SJSA1 (cell line): ENCODE results near the gene NDUFB1. TPM values are rescaled to one million over a fixed set of nuclear protein-coding genes. Genes with fewer than 3 reads are reported as not detected.

Experiments used
- DNase-seq, 2 experiments: peaks; one replicate each; pipeline ENCODE4 v3.0.0-alpha.2; 2015 to 2020; ENCODE audit warnings: low spot score in 2 of 2, low read depth in 1 of 2
- H3K27ac ChIP-seq: fragments of 250-450 bp; sonication (Bioruptor Pico); 2 replicates; pipeline ENCODE4 v1.5.1; 2020; ENCODE audit warnings: mild to moderate bottlenecking, moderate library complexity
- H3K27me3 ChIP-seq: fragments of 250-450 bp; sonication (Bioruptor Pico); replicated peaks from 2 replicates; pipeline ENCODE4 v1.5.1; 2020; ENCODE audit warnings: mild to moderate bottlenecking, moderate library complexity
- H3K36me3 ChIP-seq: fragments of 250-450 bp; sonication (Bioruptor Pico); 2 replicates; pipeline ENCODE4 v1.5.1; 2020; ENCODE audit warnings: mild to moderate bottlenecking
- H3K4me1 ChIP-seq: fragments of 250-450 bp; sonication (Bioruptor Pico); replicated peaks from 2 replicates; pipeline ENCODE4 v1.6.1; 2021; ENCODE audit warnings: mild to moderate bottlenecking
- H3K4me3 ChIP-seq: fragments of 250-450 bp; sonication (Bioruptor Pico); 2 replicates; pipeline ENCODE4 v1.5.1; 2020; ENCODE audit warnings: mild to moderate bottlenecking
- H3K9me3 ChIP-seq: fragments of 250-450 bp; sonication (Bioruptor Pico); replicated peaks from 2 replicates; pipeline ENCODE4 v1.5.1; 2020; ENCODE audit warnings: mild to moderate bottlenecking
- total RNA-seq: library from RNA; depleted of rRNA; stranded (reverse); fragments of >200 nt; shearing (Covaris generic); gene quantifications from 2 replicates; pipeline ENCODE4 v1.2.3, GENCODE V29; 2014; rRNA removed

NDUFB1 gene
- total RNA-seq, 1 experiment from 2014 or later, result 211 TPM

DNA sequence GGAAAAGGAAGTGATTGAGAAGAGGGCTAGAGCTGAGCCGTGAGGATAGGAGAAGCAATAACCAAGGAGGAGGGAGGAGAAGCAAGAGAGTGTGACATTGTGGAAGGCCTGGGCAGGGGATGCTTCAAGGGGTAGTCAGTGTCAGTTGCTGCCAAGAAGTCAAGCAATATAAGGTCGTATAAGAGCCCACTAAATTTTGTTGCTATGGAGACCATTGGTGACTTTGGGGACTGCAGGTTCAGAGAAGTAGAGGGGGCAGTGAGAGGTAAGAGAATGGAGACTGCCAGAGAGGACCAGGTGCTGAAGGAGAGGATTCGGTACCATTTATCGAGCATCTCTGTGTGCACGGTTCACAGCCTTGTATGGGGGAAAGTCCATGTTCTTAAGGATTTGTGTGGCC lies 12.0 kb downstream of the NDUFB1 start:
- DNase-seq, result no peak
- no peaks in the 10 kb centered on the region for H3K9me3 ChIP-seq
- no peak overlapping the region for H3K4me3 ChIP-seq
- no peak overlapping the region for H3K27ac ChIP-seq
- no peaks in the 10 kb centered on the region for H3K27me3 ChIP-seq
- H3K36me3 ChIP-seq, result no peaks in the 10 kb centered on the region
- H3K4me1 ChIP-seq, result no peaks in the 10 kb centered on the region

DNA sequence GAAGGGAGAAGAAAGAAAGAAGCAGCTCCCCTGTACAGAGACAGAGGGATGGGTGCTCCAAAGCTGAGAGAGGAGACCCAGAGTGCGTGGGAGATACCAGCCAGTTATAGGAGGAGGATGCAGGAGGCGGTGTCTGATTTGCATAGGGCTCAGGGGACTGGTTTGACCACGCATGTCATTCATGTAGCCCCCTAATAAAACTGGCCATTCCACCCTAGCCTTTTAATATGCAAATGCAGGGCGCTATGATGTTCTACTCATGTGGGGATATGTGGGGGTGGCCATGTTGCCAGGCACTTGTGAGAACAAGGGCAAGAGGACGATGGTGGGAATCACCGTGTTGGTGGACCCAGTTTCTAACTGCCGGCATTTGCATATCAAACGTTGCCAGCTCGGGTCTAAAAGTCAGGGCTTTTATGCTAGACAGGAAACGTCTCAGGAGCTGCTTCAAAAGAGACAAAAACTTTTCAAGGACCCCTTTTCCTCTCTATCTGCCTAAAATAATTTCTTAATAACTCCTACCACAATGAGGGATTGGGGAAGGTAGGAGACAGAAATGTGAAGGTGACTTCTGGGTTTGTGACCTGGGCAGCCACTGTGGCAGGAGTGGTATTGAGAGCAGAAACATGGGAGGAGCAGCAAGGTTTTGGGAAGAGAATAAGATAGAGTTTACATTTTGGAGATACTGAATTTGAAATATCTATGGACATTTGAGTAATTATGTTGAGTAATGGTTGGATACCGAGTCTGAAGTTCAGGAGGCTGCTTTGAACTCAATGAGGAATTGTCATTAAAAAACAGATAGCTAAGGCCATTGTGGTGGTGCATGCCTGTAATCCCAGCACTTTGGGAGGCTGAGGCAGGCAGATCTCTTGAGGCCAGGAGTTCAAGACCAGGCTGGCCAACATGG lies 12.9 kb downstream of the NDUFB1 start:
- H3K9me3 ChIP-seq, result no peaks in the 10 kb centered on the region
- DNase-seq, result no peak
- no peaks in the 10 kb centered on the region for H3K36me3 ChIP-seq
- no peaks in the 10 kb centered on the region for H3K27me3 ChIP-seq
- no peak overlapping the region for H3K4me3 ChIP-seq
- H3K4me1 ChIP-seq, result no peaks in the 10 kb centered on the region
- no peak overlapping the region for H3K27ac ChIP-seq

DNA sequence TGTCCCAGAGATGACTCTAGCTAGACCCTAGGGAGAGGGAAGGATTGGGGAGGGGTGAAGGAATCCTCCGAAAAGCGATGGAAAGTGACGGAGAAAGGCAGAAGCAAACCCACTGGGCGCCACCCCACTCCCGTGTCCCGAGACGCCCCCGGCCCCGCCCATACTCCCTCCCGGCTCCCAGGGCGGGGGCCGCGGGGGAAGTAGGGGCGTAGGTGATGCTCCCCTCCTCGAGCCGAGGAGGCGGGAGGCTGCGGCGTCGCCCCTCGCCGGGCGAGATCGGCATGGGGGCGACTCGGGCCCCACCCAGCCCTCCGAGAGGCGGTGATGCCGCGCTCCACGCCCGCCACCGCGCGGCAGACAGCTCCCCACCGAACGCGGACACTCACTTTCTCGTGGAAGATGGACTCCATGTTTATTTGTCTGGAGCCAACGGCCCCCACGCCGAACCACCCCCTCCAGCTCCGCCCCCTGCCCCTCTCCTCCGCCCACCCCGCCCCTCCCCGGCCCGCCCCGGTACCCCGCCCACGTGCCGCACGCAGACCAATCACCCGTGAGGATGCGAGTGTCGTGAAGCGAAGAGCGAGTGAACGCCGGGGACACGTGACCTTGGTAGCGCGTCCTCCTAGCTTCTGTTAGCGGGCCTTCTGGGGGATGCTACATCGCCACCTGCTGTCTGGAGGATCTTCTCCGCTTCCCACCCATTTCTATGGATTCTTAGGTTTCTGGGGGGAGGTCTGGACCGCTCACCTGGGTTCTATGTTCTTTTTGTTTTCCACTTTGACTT lies 15.2 kb downstream of the NDUFB1 start, which contains the start of gene ATXN3:
TSS of gene ATXN3 (minus strand) at position 440 of the 784 bp plus-strand sequence. CDS start at position 410, 30 bp downstream.
- H3K4me3 ChIP-seq, result peak within 1 kb of the TSS; percentile 98
- DNase-seq, result peak; percentile 89 to 96
- H3K9me3 ChIP-seq, result no peaks in the 10 kb centered on the region
- H3K36me3 ChIP-seq, result no peaks in the 10 kb centered on the region
- H3K27me3 ChIP-seq, result no peaks in the 10 kb centered on the region
- no peaks in the 10 kb centered on the region for H3K4me1 ChIP-seq
- peak within 1 kb of the TSS; percentile 86 for H3K27ac ChIP-seq

DNA sequence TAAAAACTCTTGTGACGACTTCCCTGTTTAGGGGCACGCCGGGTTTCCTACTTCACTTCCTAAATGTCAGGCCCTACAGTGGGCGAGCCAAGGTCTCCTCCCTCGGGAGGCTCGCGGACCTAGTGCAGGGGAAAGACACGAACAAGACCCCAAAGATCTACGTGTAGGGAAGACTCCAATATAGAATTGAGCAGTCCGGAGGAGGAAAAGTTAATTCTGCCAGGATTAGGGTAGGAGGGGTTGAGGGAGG lies 15.7 kb downstream of the NDUFB1 start:
- H3K27ac ChIP-seq, result peak overlapping the region; percentile 86
- no peaks in the 10 kb centered on the region for H3K27me3 ChIP-seq
- H3K4me1 ChIP-seq, result no peaks in the 10 kb centered on the region
- no peaks in the 10 kb centered on the region for H3K36me3 ChIP-seq
- H3K4me3 ChIP-seq, result peak overlapping the region; percentile 98
- H3K9me3 ChIP-seq, result no peaks in the 10 kb centered on the region
- DNase-seq, result peak in 1 of 2 experiments; percentile 48

DNA sequence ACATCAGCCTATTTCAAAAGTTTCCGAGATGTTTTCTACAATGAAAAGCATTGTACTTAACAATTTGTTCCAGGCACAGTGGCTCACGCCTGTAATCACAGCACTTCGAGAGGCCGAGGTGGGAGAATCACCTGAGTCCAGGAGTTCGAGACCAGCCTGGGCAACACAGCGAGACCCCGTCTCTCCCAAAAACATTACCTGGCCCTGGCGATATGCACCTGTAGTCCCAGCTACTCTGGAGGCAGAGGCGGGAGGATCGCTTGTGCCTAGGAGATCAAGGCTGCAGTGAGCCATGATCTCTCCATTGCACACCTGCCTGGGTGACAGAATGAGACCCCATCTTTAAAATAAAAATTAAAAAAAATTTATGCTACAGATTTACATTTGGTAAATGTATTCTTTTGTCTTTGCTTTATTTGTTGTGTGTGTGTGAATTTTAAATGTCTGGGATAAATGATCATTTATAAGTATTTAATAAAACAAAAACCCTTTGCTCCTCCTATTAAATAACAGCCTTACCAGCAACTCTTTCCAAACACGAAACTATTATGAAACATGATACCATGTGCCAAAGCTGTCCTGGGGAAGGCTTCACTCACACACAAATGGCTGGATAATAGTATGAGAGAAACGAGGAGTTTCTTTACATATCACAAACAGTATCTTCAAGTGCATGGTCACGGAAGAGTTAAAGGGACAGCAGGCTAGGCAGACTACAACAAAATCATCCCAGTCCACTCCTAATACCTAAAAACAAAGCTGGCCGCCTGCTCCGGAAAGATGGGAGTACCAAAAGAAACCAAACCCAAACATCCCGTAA lies 16.2 kb downstream of the NDUFB1 start:
- Histone ChIP-seq H3K4me1 (no peaks in the 10 kb centered on the region), H3K4me3 (peak overlapping the region; percentile 98), H3K27ac (peak overlapping the region; percentile 86; the same call in 1 of the 2 replicates), H3K36me3 (no peaks in the 10 kb centered on the region), H3K9me3 (no peaks in the 10 kb centered on the region), H3K27me3 (no peaks in the 10 kb centered on the region)
- no peak for DNase-seq

DNA sequence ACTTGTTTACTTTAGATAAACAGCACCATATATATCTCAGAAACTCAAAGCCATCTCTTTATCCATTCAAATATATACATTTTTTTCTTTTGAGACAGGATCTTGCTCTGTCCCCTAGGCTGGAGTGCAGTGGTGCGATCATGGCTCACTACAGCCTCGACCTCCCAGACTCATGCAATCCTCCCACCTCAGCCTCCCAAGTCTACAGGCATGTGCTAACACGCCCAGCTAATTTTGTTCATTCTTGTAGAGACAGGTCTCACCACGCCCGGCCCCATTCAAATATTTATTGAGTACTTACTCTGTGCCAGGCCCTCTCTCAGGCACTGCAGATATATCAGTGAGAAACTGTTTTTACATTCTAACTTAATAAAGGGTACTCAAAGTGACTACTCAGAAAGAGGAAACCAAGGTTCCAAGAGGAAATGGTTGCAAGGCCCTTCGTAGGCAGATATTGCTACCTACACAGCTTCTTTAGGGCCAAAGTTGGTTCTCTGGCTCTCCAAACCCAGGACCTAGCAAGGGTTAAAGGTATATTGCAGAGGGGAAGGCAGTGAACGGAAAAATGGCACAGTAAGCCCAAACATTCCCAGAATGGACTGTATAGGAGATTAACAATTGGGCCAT lies 18.0 kb downstream of the NDUFB1 start:
- no peak overlapping the region for H3K4me3 ChIP-seq
- H3K9me3 ChIP-seq, result no peaks in the 10 kb centered on the region
- H3K27ac ChIP-seq, result no peak overlapping the region
- no peaks in the 10 kb centered on the region for H3K36me3 ChIP-seq
- DNase-seq, result no peak
- H3K4me1 ChIP-seq, result peaks cover 6% of the 10 kb centered on the region
- no peaks in the 10 kb centered on the region for H3K27me3 ChIP-seq

DNA sequence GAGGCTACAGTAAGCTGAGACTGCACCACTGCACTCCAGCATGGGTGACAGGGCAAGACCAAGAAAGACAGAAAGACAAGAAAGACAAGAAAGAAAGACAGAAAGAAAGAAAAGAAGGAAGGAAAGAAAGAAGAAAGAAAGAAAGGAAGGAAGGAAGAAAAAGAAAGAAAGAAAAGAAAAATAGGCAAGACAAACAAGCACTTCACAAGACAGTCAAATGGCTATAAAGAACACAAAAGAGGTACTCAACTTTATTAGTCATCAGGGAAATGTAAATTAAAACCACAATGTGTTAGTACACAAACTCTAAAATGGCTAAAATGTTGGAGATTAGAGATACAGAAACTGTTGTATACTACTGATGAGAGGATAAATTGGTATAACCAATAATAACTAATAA lies 21.7 kb downstream of the NDUFB1 start:
- Histone ChIP-seq H3K4me1 (peaks cover 6% of the 10 kb centered on the region), H3K27ac (no peak overlapping the region), H3K4me3 (no peak overlapping the region), H3K27me3 (no peaks in the 10 kb centered on the region), H3K9me3 (no peaks in the 10 kb centered on the region), H3K36me3 (no peaks in the 10 kb centered on the region)
- peak in 1 of 2 experiments; percentile 10 for DNase-seq

DNA sequence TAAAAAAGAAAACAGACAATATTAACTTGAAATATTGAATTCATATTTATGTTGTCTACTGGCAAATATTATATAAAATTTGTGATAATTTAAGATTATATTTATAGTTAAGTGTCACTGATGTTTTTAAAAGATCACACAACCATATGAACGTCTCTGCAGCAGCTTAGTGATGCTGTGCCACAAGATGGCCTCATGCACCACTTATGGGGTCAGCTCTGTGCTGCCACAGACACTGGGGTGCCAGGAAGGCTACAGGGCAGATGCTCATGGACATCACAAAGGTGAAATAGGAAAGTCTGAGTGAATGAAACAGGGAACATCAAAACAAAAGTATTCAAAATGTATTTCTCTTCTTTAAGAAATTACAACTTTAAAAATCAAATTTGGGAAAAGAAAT lies 28.2 kb downstream of the NDUFB1 start:
- Histone ChIP-seq H3K36me3 (no peaks in the 10 kb centered on the region), H3K4me3 (no peak overlapping the region), H3K9me3 (no peaks in the 10 kb centered on the region), H3K4me1 (no peaks in the 10 kb centered on the region), H3K27ac (no peak overlapping the region), H3K27me3 (no peaks in the 10 kb centered on the region)
- no peak for DNase-seq

DNA sequence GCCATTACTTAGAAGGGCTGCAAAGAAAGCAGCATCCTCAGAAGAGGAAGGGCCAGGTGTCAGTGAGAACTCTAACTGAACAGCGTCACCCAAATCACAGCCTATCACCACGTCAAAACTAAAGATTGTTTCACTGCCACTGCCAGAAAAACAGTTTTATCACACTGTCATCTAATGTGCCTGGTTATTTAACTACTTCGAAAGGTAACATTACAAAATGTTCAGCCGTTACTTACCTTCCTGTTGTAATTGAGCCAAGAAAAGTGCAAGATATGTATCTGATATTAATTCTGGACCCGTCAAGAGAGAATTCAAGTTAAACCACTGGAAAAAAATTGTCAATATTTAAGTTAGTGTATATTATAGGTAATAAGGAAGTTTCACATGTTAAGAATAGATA lies 33.0 kb downstream of the NDUFB1 start:
- no peaks in the 10 kb centered on the region for H3K4me1 ChIP-seq
- no peaks in the 10 kb centered on the region for H3K27me3 ChIP-seq
- H3K36me3 ChIP-seq, result no peaks in the 10 kb centered on the region
- H3K27ac ChIP-seq, result no peak overlapping the region
- no peak for DNase-seq
- no peak overlapping the region for H3K4me3 ChIP-seq
- no peaks in the 10 kb centered on the region for H3K9me3 ChIP-seq

DNA sequence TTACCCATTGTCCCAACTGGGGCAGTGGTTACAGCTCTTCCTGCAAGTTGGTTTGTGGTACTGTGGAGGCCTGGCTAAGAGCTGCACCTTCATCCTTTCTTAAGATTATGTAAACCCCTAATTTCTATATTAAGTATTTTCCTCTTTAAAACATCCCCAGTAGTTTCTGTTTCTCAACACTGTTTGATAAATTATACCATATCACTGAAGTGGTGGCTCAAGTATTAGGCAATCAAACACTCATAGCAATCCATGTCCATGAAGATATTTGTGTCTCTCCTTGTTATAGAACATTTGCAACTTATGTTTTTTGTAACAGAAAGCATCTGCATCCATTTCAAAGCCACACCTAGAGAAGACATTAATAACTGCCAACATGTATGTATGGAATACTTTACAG lies 47.0 kb downstream of the NDUFB1 start:
- Histone ChIP-seq H3K9me3 (no peaks in the 10 kb centered on the region), H3K36me3 (peaks cover 7% of the 10 kb centered on the region; the same call in 1 of the 2 replicates), H3K27ac (no peak overlapping the region), H3K4me1 (no peaks in the 10 kb centered on the region), H3K4me3 (no peak overlapping the region), H3K27me3 (no peaks in the 10 kb centered on the region)
- no peak for DNase-seq

Other genes starting within 250 kb of the NDUFB1 start
- 5.1 and 18.7 TPM in 2 replicates for gene FBLN5, start 174.0 kb downstream of the NDUFB1 start, total RNA-seq
- 16.0 and 25.0 TPM in 2 replicates for gene TRIP11, start 81.6 kb downstream of the NDUFB1 start, total RNA-seq
- gene ATXN3, start 15.1 kb downstream of the NDUFB1 start, total RNA-seq, result 10.4 and 10.8 TPM in 2 replicates
- gene CPSF2, start 263 bp upstream of the NDUFB1 start, total RNA-seq, result 14.6 and 55.6 TPM in 2 replicates
- gene SLC24A4, start 201.5 kb upstream of the NDUFB1 start, total RNA-seq, result 0.03 TPM in 1 of 2 replicates, not detected in the other